Mesodermal cell (in vitro differentiated cells): Measurements from ENCODE around the gene DUSP1.

ENCODE experiments used
- H3K27ac ChIP-seq: 2 replicates; pipeline ENCODE4 v1.7.0; 2013; ENCODE audit warnings: mild to moderate bottlenecking, low read depth, low read length, moderate library complexity; ENCODE audit not compliant: severe bottlenecking
- H3K36me3 ChIP-seq: 2 replicates; pipeline ENCODE4 v1.7.1; 2013; ENCODE audit warnings: mild to moderate bottlenecking, low read length, moderate library complexity; ENCODE audit not compliant: control insufficient read depth, insufficient read depth
- H3K4me1 ChIP-seq: one replicate; pipeline ENCODE4 v1.7.1; 2013; ENCODE audit warnings: mild to moderate bottlenecking, low read length; ENCODE audit not compliant: insufficient read depth, control insufficient read depth, poor library complexity, severe bottlenecking
- H3K4me3 ChIP-seq: 2 replicates; pipeline ENCODE4 v1.7.0; 2013; ENCODE audit warnings: low read length, control low read depth, mild to moderate bottlenecking; ENCODE audit not compliant: insufficient read depth, poor library complexity, severe bottlenecking; ENCODE audit errors: extremely low read depth
- H3K9me3 ChIP-seq: 2 replicates; pipeline ENCODE4 v1.7.1; 2013; ENCODE audit warnings: mild to moderate bottlenecking, low read length, moderate library complexity; ENCODE audit not compliant: control insufficient read depth
- WGBS, 2 experiments: methylation state at CpG; one replicate each; pipeline ENCODE4 v1.1.5; 2013; ENCODE audit warnings: missing lambda C conversion rate in 2 of 2; ENCODE audit not compliant: insufficient coverage in 2 of 2; 5-methylcytosine and 5-hydroxymethylcytosine counted together

DUSP1 gene

DNA sequence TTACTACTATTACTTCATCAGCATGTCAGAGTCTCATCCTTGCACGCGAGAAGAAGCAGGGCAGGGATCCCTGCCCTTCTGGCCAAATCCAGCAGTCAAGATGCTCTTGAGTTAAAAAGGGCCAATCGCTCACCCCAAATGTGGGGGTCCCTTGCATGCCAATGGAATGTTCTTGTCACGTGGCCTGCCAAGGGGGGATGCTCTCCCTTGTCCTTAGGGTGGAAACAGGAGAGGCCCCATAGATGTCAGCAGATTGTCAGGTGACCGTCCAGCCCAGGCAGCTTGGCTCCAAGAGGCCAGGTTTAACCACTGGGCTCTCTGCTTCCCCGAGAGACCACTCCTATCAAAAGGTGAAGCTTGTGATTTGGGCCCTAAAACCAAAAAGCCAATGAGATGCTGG is 25.3 kb upstream of the DUSP1 start:
- WGBS, 2 experiments: 100% methylated on average over 5 of the region's 6 CpGs
- Histone ChIP-seq H3K27ac (no peak overlapping the region), H3K4me1 (peaks cover 43% of the 10 kb centered on the region), H3K9me3 (no peaks in the 10 kb centered on the region), H3K36me3 (no peaks in the 10 kb centered on the region), H3K4me3 (no peak overlapping the region)

DNA sequence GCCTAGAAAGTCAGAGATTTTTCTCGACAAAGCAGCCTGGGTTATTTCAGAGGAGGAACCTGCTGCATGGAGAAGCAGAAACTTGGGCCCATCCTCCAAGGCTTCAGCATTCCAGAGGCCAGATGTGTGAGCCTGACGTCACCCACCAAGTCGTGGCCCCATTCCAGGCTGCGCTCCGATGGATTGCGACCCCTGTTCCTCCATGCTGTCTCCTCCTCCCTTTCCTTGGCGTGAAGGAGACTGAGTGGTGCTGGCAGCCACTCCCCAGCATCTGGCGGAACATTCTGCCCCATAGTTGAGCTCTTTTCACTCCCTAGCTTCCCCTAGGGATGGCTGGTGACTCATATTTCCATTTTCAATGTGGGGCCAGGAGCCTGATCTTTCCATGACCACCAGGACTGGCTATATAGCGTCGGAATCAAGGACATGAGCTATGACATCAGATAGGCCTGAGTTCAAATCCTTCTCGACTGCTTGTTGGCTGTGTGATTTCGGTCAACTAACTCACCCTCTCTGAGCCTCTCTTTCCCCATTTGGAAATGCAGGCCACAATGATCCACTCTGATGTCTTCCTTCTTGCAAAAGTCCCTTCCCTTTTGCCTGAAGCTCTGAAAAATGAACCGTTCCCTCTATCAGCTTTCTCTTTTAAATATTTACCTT is 24.5 kb upstream of the DUSP1 start:
- H3K27ac ChIP-seq: no peak overlapping the region
- H3K4me3 ChIP-seq: no peak overlapping the region
- H3K4me1 ChIP-seq: peaks cover 38% of the 10 kb centered on the region
- no peaks in the 10 kb centered on the region for H3K36me3 ChIP-seq
- no peaks in the 10 kb centered on the region for H3K9me3 ChIP-seq
- 81 to 84% methylated on average over 12 of the region's 13 CpGs for WGBS, 2 experiments

DNA sequence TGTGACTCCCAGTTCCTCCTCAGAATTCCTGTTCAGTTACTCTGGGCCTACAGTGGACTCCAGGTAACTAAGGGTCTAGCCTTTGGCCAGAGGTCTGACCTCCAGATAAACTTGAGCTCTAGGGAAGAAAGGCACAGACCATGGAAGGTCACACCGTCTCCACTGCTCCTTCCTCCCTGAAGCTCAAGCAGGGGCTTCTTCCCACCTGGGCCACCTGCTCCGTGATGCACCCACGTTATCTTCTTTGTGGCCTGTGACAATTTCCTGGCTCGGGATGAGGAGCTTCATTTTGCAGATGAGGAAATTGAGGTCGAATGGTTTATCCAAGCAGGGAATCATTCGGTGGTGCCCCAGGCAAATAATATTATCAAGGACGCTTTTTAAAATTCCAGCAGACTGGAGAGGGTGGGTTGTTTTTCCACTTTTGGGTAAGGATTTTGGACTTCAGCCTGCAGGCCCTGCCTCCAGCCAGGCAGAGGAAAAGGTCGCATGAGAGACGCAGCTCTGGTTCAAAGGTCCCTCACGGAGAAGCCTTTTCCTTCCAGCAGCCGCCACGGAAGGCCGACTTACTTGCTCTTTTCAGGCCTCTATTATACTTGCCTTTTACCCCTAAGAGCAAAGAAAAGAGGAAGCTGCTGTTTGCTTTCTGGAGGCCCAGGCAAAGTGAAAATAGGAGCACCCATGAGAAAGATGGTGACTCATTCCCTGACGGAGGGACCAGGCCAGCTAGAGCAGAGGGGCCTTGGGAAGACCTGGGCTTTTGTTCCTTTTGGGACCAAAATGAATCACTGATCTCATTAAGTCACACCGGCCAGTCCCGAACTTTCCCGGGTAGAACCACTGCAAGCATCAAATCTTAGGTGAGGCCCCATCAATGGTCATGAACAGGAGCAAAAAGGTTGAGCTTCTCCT is 22.8 kb upstream of the DUSP1 start:
- Histone ChIP-seq H3K4me3 (no peak overlapping the region), H3K36me3 (no peaks in the 10 kb centered on the region), H3K4me1 (peaks cover 43% of the 10 kb centered on the region), H3K27ac (no peak overlapping the region), H3K9me3 (no peaks in the 10 kb centered on the region)
- WGBS, 2 experiments: 83 to 96% methylated on average over 13 to 16 of the region's 17 CpGs

DNA sequence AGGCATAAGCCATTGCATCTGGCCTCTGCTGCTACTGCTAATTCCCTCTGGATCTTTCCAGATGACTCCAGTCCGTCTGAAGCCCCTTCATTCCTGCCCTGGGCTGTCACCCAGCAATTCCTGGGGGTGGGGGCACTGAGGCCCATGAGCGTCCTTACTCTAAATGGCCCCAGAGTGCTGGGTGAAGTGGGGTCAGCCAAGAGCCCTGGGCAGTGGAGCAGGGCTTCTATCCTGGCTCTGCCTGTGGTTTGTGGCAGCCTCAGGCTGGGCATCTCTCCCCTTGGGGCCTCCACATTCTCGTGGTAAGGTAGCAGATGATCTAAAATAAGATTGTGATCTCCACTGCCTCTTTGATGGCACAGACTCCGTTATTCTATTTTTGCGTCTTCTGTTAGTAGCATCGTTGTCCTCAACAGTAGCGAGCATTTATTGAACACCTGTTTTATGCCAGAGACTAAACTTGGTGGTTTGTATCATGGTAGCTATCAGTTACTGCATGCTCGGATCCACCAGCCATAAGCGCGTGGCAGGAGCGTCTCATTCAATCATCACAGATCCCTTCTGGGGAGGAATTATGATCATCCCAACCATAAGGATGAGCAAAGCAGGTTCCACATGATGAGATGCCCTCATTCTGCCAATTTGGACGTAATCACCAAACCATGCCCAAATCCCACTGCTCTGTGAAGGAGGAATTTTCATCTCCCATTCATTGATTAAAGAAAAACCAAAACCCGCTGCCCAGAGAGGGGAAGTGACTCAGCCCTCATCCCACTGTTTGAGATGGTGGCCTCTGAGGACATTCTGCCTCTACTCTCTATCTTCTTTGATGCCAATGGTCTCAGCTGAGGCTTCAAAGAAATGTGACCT is 21.9 kb upstream of the DUSP1 start:
- Histone ChIP-seq H3K4me1 (peaks cover 41% of the 10 kb centered on the region), H3K36me3 (no peaks in the 10 kb centered on the region), H3K9me3 (no peaks in the 10 kb centered on the region), H3K4me3 (no peak overlapping the region), H3K27ac (no peak overlapping the region)
- 94 to 100% methylated on average over 10 to 12 of the region's 13 CpGs for WGBS, 2 experiments

DNA sequence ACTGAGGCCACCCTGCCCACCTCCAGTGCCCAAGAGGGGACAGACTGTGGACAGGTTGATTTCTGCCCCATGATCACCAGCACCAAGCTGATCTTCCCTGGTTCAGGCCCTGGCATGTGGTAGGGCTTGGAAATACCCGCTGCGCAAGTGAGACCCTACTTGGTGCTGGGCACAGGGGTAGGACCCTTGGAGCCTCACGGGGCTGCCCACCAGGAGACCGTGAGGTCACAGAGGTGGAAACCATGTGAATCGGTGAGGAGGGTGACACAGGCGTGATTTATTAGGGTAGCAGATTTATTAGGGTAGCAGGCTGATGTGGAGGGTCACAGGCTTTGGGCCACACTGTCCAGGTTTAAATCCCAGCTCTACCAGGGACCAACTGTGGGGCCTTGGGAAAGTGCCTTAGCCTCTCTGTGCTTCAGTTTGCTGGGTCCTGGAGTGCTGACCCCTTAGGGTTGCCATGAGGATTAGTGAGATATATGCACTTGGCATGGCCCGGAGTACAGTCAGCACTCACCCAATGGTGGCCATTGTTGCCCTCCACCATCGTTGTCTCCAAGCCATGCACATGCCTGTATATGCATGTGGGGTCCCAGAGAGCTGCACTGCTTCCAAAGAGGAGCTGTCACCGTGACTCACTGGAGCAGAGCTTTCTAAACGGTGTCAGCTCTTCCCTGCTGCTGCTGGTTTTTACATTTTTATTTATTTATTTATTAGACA is 20.9 kb upstream of the DUSP1 start:
- H3K4me1 ChIP-seq: peaks cover 34% of the 10 kb centered on the region
- WGBS, 2 experiments: 95 to 98% methylated on average over 8 to 9 of the region's 10 CpGs
- H3K27ac ChIP-seq: no peak overlapping the region
- H3K4me3 ChIP-seq: no peak overlapping the region
- no peaks in the 10 kb centered on the region for H3K9me3 ChIP-seq
- H3K36me3 ChIP-seq: no peaks in the 10 kb centered on the region

DNA sequence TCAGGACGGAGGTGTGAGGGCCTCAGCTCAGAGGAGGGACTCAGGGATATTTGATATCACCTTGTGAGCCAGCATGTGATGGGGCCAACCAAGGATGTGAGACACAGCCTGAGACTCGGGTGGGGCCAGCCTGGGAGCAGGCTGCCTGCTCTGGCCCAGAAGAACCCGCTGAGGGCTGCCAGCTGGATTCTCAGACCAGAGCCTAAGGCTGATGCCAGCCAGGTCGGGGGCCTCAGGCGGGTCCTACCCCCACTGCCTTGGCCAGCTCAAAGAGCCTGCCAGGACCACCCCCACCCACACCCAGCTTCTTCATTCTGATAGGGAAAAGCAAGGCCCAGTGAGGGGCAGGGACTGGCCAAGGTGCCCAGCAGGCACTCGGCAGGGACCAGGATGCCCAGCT is 20.3 kb upstream of the DUSP1 start:
- H3K4me3 ChIP-seq: no peak overlapping the region
- no peak overlapping the region for H3K27ac ChIP-seq
- WGBS, 2 experiments: 92 to 93% methylated on average over 6 of the region's 6 CpGs
- H3K4me1 ChIP-seq: peaks cover 34% of the 10 kb centered on the region
- no peaks in the 10 kb centered on the region for H3K9me3 ChIP-seq
- H3K36me3 ChIP-seq: no peaks in the 10 kb centered on the region

DNA sequence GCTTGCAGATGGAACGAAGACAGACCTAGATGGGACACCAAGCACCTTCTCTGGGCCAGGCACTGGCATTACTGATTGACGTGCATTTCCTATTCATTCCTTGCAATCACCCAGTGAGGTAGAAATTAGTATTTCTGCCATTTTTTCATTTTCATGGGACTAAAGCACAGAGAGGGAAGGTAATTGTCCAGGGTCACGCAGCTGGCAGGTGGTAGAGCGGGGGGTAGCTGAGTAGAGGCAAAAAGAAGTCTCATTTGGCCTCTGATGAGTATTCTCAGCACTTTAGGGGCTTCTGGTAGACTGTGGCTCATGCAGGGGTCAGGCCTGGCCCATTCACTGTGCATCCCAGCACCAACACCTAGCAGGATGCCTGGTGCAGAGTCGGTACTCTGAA is 19.5 kb upstream of the DUSP1 start:
- no peak overlapping the region for H3K27ac ChIP-seq
- peaks cover 33% of the 10 kb centered on the region for H3K4me1 ChIP-seq
- WGBS, 2 experiments: 89 to 96% methylated on average over 3 to 4 of the region's 5 CpGs
- no peaks in the 10 kb centered on the region for H3K9me3 ChIP-seq
- H3K36me3 ChIP-seq: no peaks in the 10 kb centered on the region
- H3K4me3 ChIP-seq: no peak overlapping the region

DNA sequence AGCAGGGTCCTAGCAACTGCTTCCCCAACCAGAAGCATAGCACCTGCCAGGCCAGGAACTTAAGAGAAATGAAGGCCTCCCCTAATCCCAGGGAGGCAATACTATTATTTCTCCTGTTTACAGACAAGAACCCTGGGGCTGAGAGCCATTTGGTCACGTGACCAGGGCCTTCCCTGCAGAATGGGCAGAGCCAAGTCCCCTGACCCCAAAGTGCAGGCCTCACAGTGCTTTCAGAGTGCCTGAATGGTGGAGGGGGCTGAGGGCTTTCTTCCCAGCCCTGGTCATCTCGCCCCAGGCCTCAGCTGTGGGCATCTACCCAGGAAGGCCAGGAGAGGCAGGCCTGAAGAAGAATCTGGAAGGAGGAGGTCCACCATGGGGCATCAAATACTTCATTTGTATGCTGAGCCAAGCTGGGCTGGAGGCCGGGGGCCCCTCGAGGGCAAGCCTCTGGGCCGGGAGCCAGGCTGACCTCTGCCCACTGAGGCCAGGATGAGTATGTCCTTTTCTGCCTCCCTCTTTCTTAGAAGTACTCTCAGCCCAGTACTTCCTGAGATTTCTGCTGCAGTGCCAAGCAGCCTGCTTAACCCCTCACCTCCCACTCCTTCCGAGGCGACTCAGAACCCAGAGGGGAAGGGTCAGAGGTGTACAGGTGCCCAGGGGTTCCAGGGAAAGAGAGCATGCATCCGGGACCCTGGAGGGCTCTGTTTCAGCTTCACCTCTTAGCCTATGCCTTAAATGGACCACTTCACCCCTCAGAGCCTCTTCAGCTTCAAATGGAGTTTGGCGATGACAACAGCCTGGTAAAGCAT is 18.9 kb upstream of the DUSP1 start:
- Histone ChIP-seq H3K36me3 (no peaks in the 10 kb centered on the region), H3K27ac (no peak overlapping the region), H3K4me3 (no peak overlapping the region), H3K4me1 (peaks cover 28% of the 10 kb centered on the region), H3K9me3 (no peaks in the 10 kb centered on the region)
- 88 to 97% methylated on average over 7 to 8 of the region's 9 CpGs for WGBS, 2 experiments

DNA sequence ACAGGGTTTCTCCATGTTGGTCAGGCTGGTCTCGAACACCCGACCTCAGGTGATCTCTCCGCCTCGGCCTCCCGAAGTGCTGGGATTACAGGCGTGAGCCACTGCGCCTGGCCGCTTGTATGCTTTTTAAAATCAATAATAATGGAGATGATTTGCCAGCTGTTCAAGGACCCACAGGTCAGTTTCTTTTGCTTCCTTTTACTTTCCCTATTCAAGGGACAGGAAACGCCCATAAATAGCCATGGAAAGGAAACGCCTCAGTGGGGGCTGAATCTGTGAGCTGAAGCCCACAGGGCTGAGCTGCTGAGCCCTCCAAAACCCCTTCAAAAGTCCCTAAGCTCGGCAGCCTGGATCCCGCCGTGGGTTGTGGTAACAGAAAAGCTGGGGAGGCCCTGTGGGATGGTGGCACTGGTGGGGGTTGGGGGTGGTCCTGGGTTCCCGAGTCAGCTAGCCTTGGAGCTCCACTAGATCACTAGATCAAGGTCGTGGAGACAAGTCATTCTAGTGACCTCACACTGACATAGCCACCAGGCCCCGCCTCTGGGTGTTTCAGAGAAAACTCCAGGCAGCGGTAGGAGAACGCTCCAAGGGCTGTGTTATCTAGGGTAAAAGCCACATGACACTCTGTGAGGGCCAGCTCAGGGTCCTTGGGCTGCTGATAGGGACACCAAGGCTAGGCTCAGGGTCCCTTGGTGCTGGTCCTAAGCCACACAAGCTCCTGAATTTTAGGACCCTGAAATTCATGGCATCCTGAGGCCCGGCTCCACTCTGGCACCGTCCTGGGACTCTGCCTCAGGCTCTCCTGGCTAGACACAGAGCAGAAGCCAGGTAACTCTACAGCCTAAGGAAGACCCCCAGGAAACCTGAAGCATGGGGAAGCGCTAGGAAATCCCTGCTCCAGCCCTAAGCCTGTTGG is 18.0 kb upstream of the DUSP1 start:
- H3K9me3 ChIP-seq: no peaks in the 10 kb centered on the region
- no peak overlapping the region for H3K4me3 ChIP-seq
- peak overlapping the region; percentile 60 for H3K27ac ChIP-seq
- H3K4me1 ChIP-seq: peaks cover 28% of the 10 kb centered on the region
- WGBS, 2 experiments: 71 to 82% methylated on average over 12 to 18 of the region's 21 CpGs
- no peaks in the 10 kb centered on the region for H3K36me3 ChIP-seq
